GM19395 (cell line): ENCODE measurements around the gene CKS1B.
"Not testable (repeated sequence)": the region's sequence is repeated elsewhere in the genome, so short reads cannot be mapped to it uniquely, and the experiment has no call there.

Experiments
- ATAC-seq: cut with Tn5 transposase; IDR thresholded peaks from one replicate; pipeline ENCODE4 v1.9.1; 2021; ENCODE audit warnings: mild to moderate bottlenecking, moderate library complexity; ENCODE audit not compliant: unreplicated experiment

CKS1B gene

GRCh38 chr1:154963643-154964042 is 10.8 kb upstream of the CKS1B start:
- no peak for ATAC-seq

GRCh38 chr1:154964359-154964758 is 10.1 kb upstream of the CKS1B start:
- ATAC-seq: no peak

GRCh38 chr1:154966111-154966510 is 8.4 kb upstream of the CKS1B start:
- ATAC-seq: no peak

GRCh38 chr1:154967331-154967950 is 7.0 kb upstream of the CKS1B start:
- ATAC-seq: no peak

- no peak for ATAC-seq
Measured at GRCh38 chr1:154968731-154969130, 5.8 kb upstream of the CKS1B start.

GRCh38 chr1:154969246-154969645 is 5.2 kb upstream of the CKS1B start:
- ATAC-seq: no peak

GRCh38 chr1:154969860-154970452 is 4.5 kb upstream of the CKS1B start:
- no peak for ATAC-seq

GRCh38 chr1:154970631-154971340 is 3.7 kb upstream of the CKS1B start, which contains the start of gene SHC1:
Gene SHC1, minus strand, starts transcription at chr1:154970747. Its CDS starts 221 bp downstream, at chr1:154970526.
- peak; percentile 42 for ATAC-seq

- ATAC-seq: no peak
Measured at GRCh38 chr1:154971341-154971998, 3.0 kb upstream of the CKS1B start.

GRCh38 chr1:154972213-154972516 is 2.3 kb upstream of the CKS1B start:
- no peak for ATAC-seq

- ATAC-seq: no peak
Measured at GRCh38 chr1:154972517-154973343, 1.8 kb upstream of the CKS1B start.

- peak; percentile 25 for ATAC-seq
Measured at GRCh38 chr1:154973344-154974101, 958 bp upstream of the CKS1B start.

GRCh38 chr1:154974808-154975408 is 427 bp downstream of the CKS1B start:
- ATAC-seq: peak; percentile 55

- no peak for ATAC-seq
Measured at GRCh38 chr1:154975409-154976059, 1.1 kb downstream of the CKS1B start.

GRCh38 chr1:154977762-154978161 is 3.3 kb downstream of the CKS1B start:
- ATAC-seq: not testable (repeated sequence)

GRCh38 chr1:154978360-154978759 is 3.9 kb downstream of the CKS1B start:
- no peak for ATAC-seq

- no peak for ATAC-seq
Measured at GRCh38 chr1:154982341-154982740, 7.9 kb downstream of the CKS1B start.

- ATAC-seq: peak; percentile 97
Measured at GRCh38 chr1:154982897-154983648, 8.6 kb downstream of the CKS1B start, which contains the start of gene FLAD1. Gene FLAD1, plus strand, starts transcription at chr1:154983344. Its CDS starts 351 bp downstream, at chr1:154983695.
